A549 (cell line): ENCODE data around the gene PAQR5. TPM values are rescaled to one million over a fixed set of nuclear protein-coding genes. Genes with fewer than 3 reads are reported as not detected.

Source experiments
- ATAC-seq, 2 experiments: fragments of 200-7000 bp in 1 of 2; fragments of >200 bp in 1 of 2; cut with Nextera tagmentation in 1 of 2; cut with Tn5 transposase in 1 of 2; 3 replicates each; pipeline versions ENCODE4 v1.8.0 to v1.9.1; 2018 to 2020; ENCODE audit warnings: mild to moderate bottlenecking in 1 of 2, moderate library complexity in 1 of 2
- CTCF ChIA-PET: fragments of 300-600 bp; sonication (Branson Sonifier 250); formaldehyde crosslinking; extraction: SDS; loops from one replicate; lab custom pipeline; 2021; ENCODE audit warnings: antibody characterized with exemption, inconsistent platforms; lab: Yijun Ruan, JAX
- POLR2A ChIA-PET: fragments of 350-600 bp; formaldehyde crosslinking; extraction: SDS; loops from one replicate; lab custom pipeline; 2021; ENCODE audit warnings: antibody characterized with exemption, inconsistent platforms; lab: Yijun Ruan, JAX
- DNase-seq, 2 experiments: peaks; one replicate each; pipeline versions ENCODE4 v3.0.0 to v3.0.0-alpha.2; 2011 to 2016; ENCODE audit warnings: low read depth in 1 of 2, low spot score in 1 of 2
- FAIRE-seq: peaks from 2 replicates; lab custom pipeline; 2011; peaks lifted over from hg19 to GRCh38; lab: Jason Lieb, UNC
- H3K27ac ChIP-seq, 2 experiments: fragments of >200 bp; sonication (Bioruptor Twin); formaldehyde crosslinking; 3 replicates each; pipeline ENCODE4 v1.5.1; 2016 to 2017
- H3K4me1 ChIP-seq: fragments of >200 bp; sonication (Bioruptor Twin); formaldehyde crosslinking; 3 replicates; pipeline ENCODE4 v1.6.1; 2016
- H3K4me2 ChIP-seq: fragments of >200 bp; sonication (Bioruptor Twin); formaldehyde crosslinking; 3 replicates; pipeline ENCODE4 v1.6.1; 2016
- H3K4me3 ChIP-seq: fragments of >200 bp; sonication (Bioruptor Twin); formaldehyde crosslinking; 3 replicates; pipeline ENCODE4 v1.5.1; 2016
- H3K9me3 ChIP-seq: fragments of >200 bp; sonication (Bioruptor Twin); formaldehyde crosslinking; 3 replicates; pipeline ENCODE4 v1.6.1; 2016
- ATOH8 ChIP-seq: fragments of 250-450 bp; sonication (Bioruptor Pico); IDR thresholded peaks from 2 replicates; pipeline ENCODE4 v1.5.0; 2020; ENCODE audit warnings: low read depth, mild to moderate bottlenecking, moderate library complexity
- CBX2 ChIP-seq: fragments of 200-600 bp; sonication (generic); IDR thresholded peaks from 2 replicates; pipeline ENCODE4 v1.6.1; 2016; ENCODE audit warnings: low read depth, mild to moderate bottlenecking, borderline replicate concordance
- CBX8 ChIP-seq: fragments of 200-600 bp; sonication (generic); IDR thresholded peaks from 2 replicates; pipeline ENCODE4 v1.6.1; 2016
- CHD4 ChIP-seq: fragments of 200-600 bp; sonication (generic); IDR thresholded peaks from 2 replicates; pipeline ENCODE4 v1.6.1; 2016; ENCODE audit warnings: antibody characterized with exemption, mild to moderate bottlenecking, borderline replicate concordance
- EHF ChIP-seq: fragments of 250-450 bp; sonication (Bioruptor Pico); IDR thresholded peaks from 2 replicates; pipeline ENCODE4 v1.5.0; 2020; ENCODE audit warnings: mild to moderate bottlenecking
- FOSB ChIP-seq: fragments of 250-450 bp; sonication (Bioruptor Pico); IDR thresholded peaks from 2 replicates; pipeline ENCODE4 v1.5.0; 2020; ENCODE audit warnings: mild to moderate bottlenecking, moderate library complexity
- GATA3 ChIP-seq: IDR thresholded peaks from 2 replicates; pipeline ENCODE4 v1.6.1; 2012; ENCODE audit warnings: borderline replicate concordance
- HDAC2 ChIP-seq: fragments of 200-600 bp; sonication (generic); IDR thresholded peaks from 2 replicates; pipeline ENCODE4 v1.6.1; 2016
- HOXA7 ChIP-seq: fragments of 250-450 bp; sonication (Bioruptor Pico); IDR thresholded peaks from 2 replicates; pipeline ENCODE4 v1.5.0; 2020; ENCODE audit warnings: mild to moderate bottlenecking, moderate library complexity
- KDM5A ChIP-seq: fragments of 200-600 bp; sonication (generic); IDR thresholded peaks from 2 replicates; pipeline ENCODE4 v1.6.1; 2016; ENCODE audit warnings: antibody characterized with exemption, mild to moderate bottlenecking
- MAFK ChIP-seq: fragments of 450-650 bp; IDR thresholded peaks from 2 replicates; pipeline ENCODE4 v1.6.1; 2014; ENCODE audit not compliant: partially characterized antibody
- NPAS2 ChIP-seq: fragments of 250-450 bp; sonication (Bioruptor Pico); IDR thresholded peaks from 2 replicates; pipeline ENCODE4 v1.8.0; 2022; ENCODE audit warnings: mild to moderate bottlenecking, moderate library complexity, borderline replicate concordance
- NR3C1 ChIP-seq: fragments of >200 bp; sonication (Bioruptor Twin); formaldehyde crosslinking; IDR thresholded peaks from 3 replicates; pipeline ENCODE4 v1.6.1; 2017
- POLR2A ChIP-seq: IDR thresholded peaks from 2 replicates; pipeline ENCODE4 v1.6.1; 2012; ENCODE audit warnings: mild to moderate bottlenecking, low read length
- RCOR1 ChIP-seq: fragments of 150-350 bp; IDR thresholded peaks from 2 replicates; pipeline ENCODE4 v1.6.1; 2014; ENCODE audit warnings: antibody characterized with exemption, low read length, low read depth
- REST ChIP-seq: fragments of 200-600 bp; sonication (generic); IDR thresholded peaks from 2 replicates; pipeline ENCODE4 v1.6.1; 2016; ENCODE audit warnings: antibody characterized with exemption, mild to moderate bottlenecking, moderate library complexity
- SMC3 ChIP-seq: fragments of >200 bp; sonication (Bioruptor Twin); formaldehyde crosslinking; IDR thresholded peaks from 3 replicates; pipeline ENCODE4 v1.6.1; 2018; ENCODE audit warnings: inconsistent platforms
- SREBF2 ChIP-seq: fragments of 450-650 bp; IDR thresholded peaks from 2 replicates; pipeline ENCODE4 v1.6.1; 2014; ENCODE audit warnings: mild to moderate bottlenecking, moderate library complexity
- TFCP2L1 ChIP-seq: fragments of 250-450 bp; sonication (Bioruptor Pico); IDR thresholded peaks from 2 replicates; pipeline ENCODE4 v1.5.0; 2021; ENCODE audit warnings: mild to moderate bottlenecking
- ZNF302 ChIP-seq: fragments of 250-450 bp; sonication (Bioruptor Pico); IDR thresholded peaks from 2 replicates; pipeline ENCODE4 v1.9.0; 2021; ENCODE audit warnings: inconsistent platforms, mild to moderate bottlenecking, moderate library complexity
- WGBS: methylation state at CpG from one replicate; pipeline ENCODE4 v1.1.6; 2017; ENCODE audit errors: missing lambda C conversion rate; 5-methylcytosine and 5-hydroxymethylcytosine counted together
- polyA plus RNA-seq, 4 experiments: library from polyadenylated mRNA; depleted of rRNA in 3 of 4; stranded (reverse); fragments of >200 nt; fragmentation: RNase III in 1 of 4; extraction: RNeasy Plus Mini Kit Qiagen cat#74134 plus additional on column Dnase treatment in 1 of 4; gene quantifications; 2 replicates in 3 of 4; 3 replicates in 1 of 4; pipeline ENCODE4 v1.2.3, GENCODE V29; 2011 to 2017
- TF ChIP-seq, protein P1 (sequence below): fragments of >200 bp; sonication (Bioruptor Twin); formaldehyde crosslinking; IDR thresholded peaks from 3 replicates; pipeline ENCODE4 v1.6.1; 2016
- TF ChIP-seq, protein P2 (sequence below): fragments of >200 bp; sonication (Bioruptor Twin); formaldehyde crosslinking; IDR thresholded peaks from 3 replicates; pipeline ENCODE4 v1.5.1; 2016
- TF ChIP-seq, protein P3 (sequence below): IDR thresholded peaks from 2 replicates; pipeline ENCODE4 v1.6.1; 2012

The PAQR5 gene
- polyA plus RNA-seq, 2 of the 4 experiments (the other 2 are of a cell fraction), result 104 to 114 TPM

GRCh38 chr15:69275074-69275670 is 23.5 kb upstream of the PAQR5 start:
- Histone ChIP-seq H3K4me1 (peaks cover 3% of the 10 kb centered on the region; the same call in 1 of the 3 replicates), H3K9me3 (no peaks in the 10 kb centered on the region), H3K4me3 (no peak overlapping the region), H3K4me2 (no peak overlapping the region), H3K27ac (no peak overlapping the region)
- no peak for ATAC-seq
- POLR2A ChIA-PET, result no interaction called here
- DNase-seq, result no peak
- peak; percentile 74 for FAIRE-seq
- TF ChIP-seq POLR2A (no peak), HOXA7 (no peak), EHF (CRISPR knock-in tag) (no peak)
- CTCF ChIA-PET, result interaction anchor here (0.6 to 3.7 kb wide), 7 partner anchors 9 to 244 kb away, joined by 3 to 26 read pairs (median 3); partner anchors contain the start of gene GLCE
- 78% methylated on average over 4 of the region's 4 CpGs for WGBS

GRCh38 chr15:69275933-69276560 is 22.7 kb upstream of the PAQR5 start:
- WGBS, result 73% methylated on average over 9 of the region's 9 CpGs
- Histone ChIP-seq H3K27ac (no peak overlapping the region), H3K9me3 (no peaks in the 10 kb centered on the region), H3K4me3 (no peak overlapping the region), H3K4me2 (no peak overlapping the region), H3K4me1 (peaks cover 3% of the 10 kb centered on the region; the same call in 1 of the 3 replicates)
- no peak for ATAC-seq
- no peak for FAIRE-seq
- ChIA-PET CTCF (interaction anchor here (0.9 to 3.7 kb wide), 12 partner anchors 7 to 245 kb away, joined by 3 to 26 read pairs (median 3); partner anchors contain the start of gene GLCE), POLR2A (no interaction called here)
- TF ChIP-seq NPAS2 (CRISPR knock-in tag) (no peak), SREBF2 (no peak), NR3C1 (no peak), CBX8 (no peak)
- no peak for DNase-seq

- no peak for ATAC-seq
- Histone ChIP-seq H3K4me1 (peaks cover 3% of the 10 kb centered on the region; the same call in 1 of the 3 replicates), H3K9me3 (no peaks in the 10 kb centered on the region), H3K27ac (no peak overlapping the region), H3K4me3 (no peak overlapping the region), H3K4me2 (no peak overlapping the region)
- TF ChIP-seq FOSB (CRISPR knock-in tag) (no peak), ZNF302 (no peak), SMC3 (no peak), TFCP2L1 (no peak), EHF (CRISPR knock-in tag) (no peak), MAFK (no peak), CHD4 (no peak), ATOH8 (CRISPR knock-in tag) (no peak), CBX2 (no peak), KDM5A (no peak), RCOR1 (no peak), REST (no peak), GATA3 (no peak), HDAC2 (no peak)
- TF ChIP-seq, protein P1, sequence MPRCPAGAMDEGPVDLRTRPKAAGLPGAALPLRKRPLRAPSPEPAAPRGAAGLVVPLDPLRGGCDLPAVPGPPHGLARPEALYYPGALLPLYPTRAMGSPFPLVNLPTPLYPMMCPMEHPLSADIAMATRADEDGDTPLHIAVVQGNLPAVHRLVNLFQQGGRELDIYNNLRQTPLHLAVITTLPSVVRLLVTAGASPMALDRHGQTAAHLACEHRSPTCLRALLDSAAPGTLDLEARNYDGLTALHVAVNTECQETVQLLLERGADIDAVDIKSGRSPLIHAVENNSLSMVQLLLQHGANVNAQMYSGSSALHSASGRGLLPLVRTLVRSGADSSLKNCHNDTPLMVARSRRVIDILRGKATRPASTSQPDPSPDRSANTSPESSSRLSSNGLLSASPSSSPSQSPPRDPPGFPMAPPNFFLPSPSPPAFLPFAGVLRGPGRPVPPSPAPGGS, result no peak
- TF ChIP-seq, protein P2, sequence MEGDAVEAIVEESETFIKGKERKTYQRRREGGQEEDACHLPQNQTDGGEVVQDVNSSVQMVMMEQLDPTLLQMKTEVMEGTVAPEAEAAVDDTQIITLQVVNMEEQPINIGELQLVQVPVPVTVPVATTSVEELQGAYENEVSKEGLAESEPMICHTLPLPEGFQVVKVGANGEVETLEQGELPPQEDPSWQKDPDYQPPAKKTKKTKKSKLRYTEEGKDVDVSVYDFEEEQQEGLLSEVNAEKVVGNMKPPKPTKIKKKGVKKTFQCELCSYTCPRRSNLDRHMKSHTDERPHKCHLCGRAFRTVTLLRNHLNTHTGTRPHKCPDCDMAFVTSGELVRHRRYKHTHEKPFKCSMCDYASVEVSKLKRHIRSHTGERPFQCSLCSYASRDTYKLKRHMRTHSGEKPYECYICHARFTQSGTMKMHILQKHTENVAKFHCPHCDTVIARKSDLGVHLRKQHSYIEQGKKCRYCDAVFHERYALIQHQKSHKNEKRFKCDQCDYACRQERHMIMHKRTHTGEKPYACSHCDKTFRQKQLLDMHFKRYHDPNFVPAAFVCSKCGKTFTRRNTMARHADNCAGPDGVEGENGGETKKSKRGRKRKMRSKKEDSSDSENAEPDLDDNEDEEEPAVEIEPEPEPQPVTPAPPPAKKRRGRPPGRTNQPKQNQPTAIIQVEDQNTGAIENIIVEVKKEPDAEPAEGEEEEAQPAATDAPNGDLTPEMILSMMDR, result no peak
- TF ChIP-seq, protein P3, sequence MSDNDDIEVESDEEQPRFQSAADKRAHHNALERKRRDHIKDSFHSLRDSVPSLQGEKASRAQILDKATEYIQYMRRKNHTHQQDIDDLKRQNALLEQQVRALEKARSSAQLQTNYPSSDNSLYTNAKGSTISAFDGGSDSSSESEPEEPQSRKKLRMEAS, result no peak
- WGBS, result 87% methylated on average over 9 of the region's 9 CpGs
- ChIA-PET POLR2A (no interaction called here), CTCF (interaction anchor here (0.9 to 4.0 kb wide), 15 partner anchors 9 to 246 kb away, joined by 3 to 26 read pairs (median 4); no protein-coding TSS in a partner anchor)
- no peak for FAIRE-seq
- no peak for DNase-seq
Measured at GRCh38 chr15:69277316-69277715, 21.4 kb upstream of the PAQR5 start.
